CD4-positive, alpha-beta T cell (primary cell): ENCODE results near the gene CEP152. TPM values are rescaled to one million over a fixed set of nuclear protein-coding genes. Genes with fewer than 3 reads are reported as not detected.

Source experiments
- ATAC-seq: fragments of 200-7000 bp; cut with Tn5 transposase; one replicate; pipeline ENCODE4 v1.10.0; 2022; ENCODE audit warnings: mild to moderate bottlenecking; ENCODE audit not compliant: poor library complexity
- CTCF ChIA-PET: fragments of 350-600 bp; sonication (Branson Sonifier 250); formaldehyde crosslinking; loops from one replicate; lab custom pipeline; 2021; ENCODE audit warnings: antibody characterized with exemption, inconsistent platforms; lab: Charles Lee
- POLR2A ChIA-PET: fragments of 350-600 bp; sonication (Branson Sonifier 250); formaldehyde crosslinking; loops from one replicate; lab custom pipeline; 2021; ENCODE audit warnings: antibody characterized with exemption, inconsistent platforms; lab: Charles Lee
- DNase-seq, 14 experiments: peaks; one replicate each; pipeline ENCODE4 v3.0.0-alpha.2; 2013 to 2020; ENCODE audit warnings: mixed read lengths in 2 of 14
- H3K27ac ChIP-seq, 2 donors: one replicate each; pipeline versions ENCODE4 v1.5.1 to v1.7.0; 2013; ENCODE audit warnings: low read length in 2 of 2, low read depth in 1 of 2, mild to moderate bottlenecking in 1 of 2
- H3K27me3 ChIP-seq, 2 experiments: 1 replicate in 1 of 2; 2 replicates in 1 of 2; pipeline versions ENCODE4 v1.6.1 to v1.7.0; 2013; ENCODE audit warnings: low read length in 2 of 2, control low read depth in 1 of 2, mild to moderate bottlenecking in 1 of 2, moderate library complexity in 1 of 2; ENCODE audit not compliant: insufficient read depth in 2 of 2, control insufficient read depth in 1 of 2
- H3K36me3 ChIP-seq: one replicate; pipeline ENCODE4 v1.6.1; 2013; ENCODE audit warnings: low read length, control low read depth; ENCODE audit not compliant: insufficient read depth
- H3K4me1 ChIP-seq: one replicate; pipeline ENCODE4 v1.6.1; 2013; ENCODE audit warnings: low read length, control low read depth; ENCODE audit not compliant: insufficient read depth
- H3K4me3 ChIP-seq: one replicate; pipeline ENCODE4 v1.5.1; 2013; ENCODE audit warnings: mild to moderate bottlenecking, low read length, moderate library complexity
- H3K9me3 ChIP-seq, 2 experiments: 1 replicate in 1 of 2; 2 replicates in 1 of 2; pipeline versions ENCODE4 v1.6.1 to v1.7.0; 2013; ENCODE audit warnings: low read length in 2 of 2, mild to moderate bottlenecking in 2 of 2, control low read depth in 1 of 2, moderate library complexity in 1 of 2; ENCODE audit not compliant: control insufficient read depth in 1 of 2, insufficient read depth in 1 of 2
- H3K27ac Mint-ChIP-seq: one replicate; pipeline ENCODE4 v1.8.0; 2020; ENCODE audit warnings: mixed read lengths
- H3K27me3 Mint-ChIP-seq: one replicate; pipeline ENCODE4 v1.8.0; 2021; ENCODE audit warnings: mixed read lengths
- H3K36me3 Mint-ChIP-seq: one replicate; pipeline ENCODE4 v1.8.0; 2021; ENCODE audit warnings: low read depth, mixed read lengths
- H3K4me1 Mint-ChIP-seq: one replicate; pipeline ENCODE4 v1.8.0; 2021; ENCODE audit warnings: low read depth, mixed read lengths
- H3K4me3 Mint-ChIP-seq: one replicate; pipeline ENCODE4 v1.8.0; 2020; ENCODE audit warnings: mild to moderate bottlenecking, mixed read lengths
- H3K9me3 Mint-ChIP-seq: one replicate; pipeline ENCODE4 v1.8.0; 2020; ENCODE audit warnings: mixed read lengths
- intact Hi-C, 2 experiments: fragments of 100-400 bp; cut with DNase I in 1 of 2; cut with micrococcal nuclease in 1 of 2; formaldehyde crosslinking; loops; one replicate each; pipeline versions ENCODE4 v1.15.1 to v1.9.0; 2023 to 2025; cut with DNase I, micrococcal nuclease
- total RNA-seq, 174 experiments: library from RNA in 2 of 174; stranded (reverse) in 2 of 174; gene quantifications; one replicate each; pipeline ENCODE4 v1.2.3 and lab custom pipeline; 2021 to 2026
- TF ChIP-seq, protein P1 (sequence below): fragments of 200-600 bp; IDR thresholded peaks from one replicate; pipeline ENCODE4 v1.8.0; 2022; ENCODE audit warnings: antibody characterized with exemption, mild to moderate bottlenecking

Gene CEP152
- total RNA-seq, 2 experiments from 2014 or later, result 5.2 to 6.3 TPM

DNA sequence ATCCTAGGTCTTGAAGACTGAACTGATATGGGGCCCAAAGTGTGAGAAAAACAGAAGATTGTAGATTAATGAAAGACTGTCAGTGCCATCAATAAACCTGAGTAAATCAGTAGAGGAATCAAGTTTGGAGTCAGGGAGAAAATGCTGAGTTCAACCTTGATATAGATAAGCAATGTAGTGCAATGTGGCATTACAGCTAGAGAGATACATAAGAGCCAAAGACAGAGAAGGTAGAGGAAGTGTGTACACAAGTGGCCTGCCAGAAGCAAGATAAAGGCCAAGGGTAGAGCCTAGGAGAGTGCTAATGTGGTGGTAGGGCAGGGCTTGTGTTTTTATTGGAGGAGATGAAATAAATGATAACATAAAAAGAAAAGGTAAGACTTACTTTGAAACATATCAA lies 41.1 kb upstream of the CEP152 start:
- ATAC-seq (no peak), DNase-seq (no peak)
- Mint-ChIP-seq H3K27ac (no peak overlapping the region), H3K27me3 (peaks cover 12% of the 10 kb centered on the region), H3K4me1 (no peaks in the 10 kb centered on the region), H3K36me3 (no peaks in the 10 kb centered on the region), H3K9me3 (no peaks in the 10 kb centered on the region), H3K4me3 (no peak overlapping the region)
- TF ChIP-seq, protein P1, sequence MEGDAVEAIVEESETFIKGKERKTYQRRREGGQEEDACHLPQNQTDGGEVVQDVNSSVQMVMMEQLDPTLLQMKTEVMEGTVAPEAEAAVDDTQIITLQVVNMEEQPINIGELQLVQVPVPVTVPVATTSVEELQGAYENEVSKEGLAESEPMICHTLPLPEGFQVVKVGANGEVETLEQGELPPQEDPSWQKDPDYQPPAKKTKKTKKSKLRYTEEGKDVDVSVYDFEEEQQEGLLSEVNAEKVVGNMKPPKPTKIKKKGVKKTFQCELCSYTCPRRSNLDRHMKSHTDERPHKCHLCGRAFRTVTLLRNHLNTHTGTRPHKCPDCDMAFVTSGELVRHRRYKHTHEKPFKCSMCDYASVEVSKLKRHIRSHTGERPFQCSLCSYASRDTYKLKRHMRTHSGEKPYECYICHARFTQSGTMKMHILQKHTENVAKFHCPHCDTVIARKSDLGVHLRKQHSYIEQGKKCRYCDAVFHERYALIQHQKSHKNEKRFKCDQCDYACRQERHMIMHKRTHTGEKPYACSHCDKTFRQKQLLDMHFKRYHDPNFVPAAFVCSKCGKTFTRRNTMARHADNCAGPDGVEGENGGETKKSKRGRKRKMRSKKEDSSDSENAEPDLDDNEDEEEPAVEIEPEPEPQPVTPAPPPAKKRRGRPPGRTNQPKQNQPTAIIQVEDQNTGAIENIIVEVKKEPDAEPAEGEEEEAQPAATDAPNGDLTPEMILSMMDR, result no peak
- intact Hi-C loops, result no loop called here
- Histone ChIP-seq H3K4me1 (no peaks in the 10 kb centered on the region), H3K36me3 (no peaks in the 10 kb centered on the region), H3K9me3 (no peaks in the 10 kb centered on the region), H3K27ac (no peak overlapping the region), H3K27me3 (no peaks in the 10 kb centered on the region), H3K4me3 (no peak overlapping the region)
- ChIA-PET POLR2A (no interaction called here), CTCF (no interaction called here)

DNA sequence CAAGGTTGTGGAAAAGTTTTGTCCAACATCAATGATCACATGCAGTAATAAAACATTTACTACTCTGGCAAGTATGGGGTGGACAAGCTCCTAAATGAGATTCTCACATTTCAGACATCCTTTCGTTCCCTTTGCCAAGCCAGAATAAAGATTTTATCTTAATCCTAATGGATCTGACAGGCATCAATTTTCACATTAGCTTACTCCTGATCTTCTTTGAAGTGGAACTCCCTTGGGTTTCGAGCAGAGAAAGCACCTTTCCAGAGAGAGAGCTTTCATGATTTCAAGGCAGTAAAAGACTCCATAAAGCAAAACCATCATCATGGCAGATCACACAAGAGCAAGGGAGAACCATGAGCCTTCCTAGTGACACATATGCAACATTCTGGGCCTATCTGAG lies 39.8 kb upstream of the CEP152 start:
- Histone ChIP-seq H3K27ac (no peak overlapping the region), H3K27me3 (no peaks in the 10 kb centered on the region), H3K9me3 (no peaks in the 10 kb centered on the region), H3K4me1 (no peaks in the 10 kb centered on the region), H3K36me3 (no peaks in the 10 kb centered on the region), H3K4me3 (no peak overlapping the region)
- CTCF ChIA-PET, result no interaction called here
- Mint-ChIP-seq H3K27ac (no peak overlapping the region), H3K4me1 (no peaks in the 10 kb centered on the region), H3K36me3 (no peaks in the 10 kb centered on the region), H3K4me3 (no peak overlapping the region), H3K27me3 (peaks cover 12% of the 10 kb centered on the region), H3K9me3 (no peaks in the 10 kb centered on the region)
- intact Hi-C loops, result no loop called here
- POLR2A ChIA-PET, result no interaction called here
- TF ChIP-seq, protein P1, result no peak
- DNase-seq (no peak), ATAC-seq (no peak)

DNA sequence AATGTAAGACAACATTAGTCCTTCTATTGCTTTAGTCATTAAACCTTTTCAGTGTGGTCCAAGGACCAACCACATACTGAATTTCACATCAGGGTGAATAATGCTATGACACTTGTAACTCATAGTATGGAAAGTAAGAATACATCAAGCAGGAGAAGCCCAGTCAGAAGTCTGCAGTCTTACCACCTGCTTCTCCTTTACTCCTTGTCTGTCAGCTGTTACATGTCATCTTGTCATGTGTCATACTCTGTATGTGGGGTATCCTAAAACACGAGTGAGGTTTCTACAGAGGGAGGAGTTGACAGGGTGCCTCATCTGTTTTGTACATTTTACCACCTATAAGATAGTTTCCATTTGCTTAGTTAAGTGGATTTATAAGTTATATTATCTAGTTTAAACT lies 34.3 kb upstream of the CEP152 start:
- Mint-ChIP-seq H3K4me1 (no peaks in the 10 kb centered on the region), H3K27me3 (peaks cover 12% of the 10 kb centered on the region), H3K36me3 (no peaks in the 10 kb centered on the region), H3K4me3 (no peak overlapping the region), H3K27ac (no peak overlapping the region), H3K9me3 (no peaks in the 10 kb centered on the region)
- Histone ChIP-seq H3K9me3 (no peaks in the 10 kb centered on the region), H3K4me1 (no peaks in the 10 kb centered on the region), H3K4me3 (no peak overlapping the region), H3K36me3 (no peaks in the 10 kb centered on the region), H3K27ac (no peak overlapping the region), H3K27me3 (no peaks in the 10 kb centered on the region)
- ChIA-PET POLR2A (no interaction called here), CTCF (no interaction called here)
- ATAC-seq (no peak), DNase-seq (no peak)
- TF ChIP-seq, protein P1, result no peak
- intact Hi-C loops, result no loop called here
